LNCaP clone FGC (cell line): Measurements from ENCODE around the gene FGGY.
"Not testable (repeated sequence)": the region's sequence is repeated elsewhere in the genome, so short reads cannot be mapped to it uniquely, and the experiment has no call there.

Experiments
- DNase-seq: peaks from one replicate; pipeline ENCODE4 v3.0.0-alpha.2; 2011; ENCODE audit warnings: low read depth
- H3K4me3 ChIP-seq: 2 replicates; pipeline ENCODE4 v1.5.1; 2011; ENCODE audit warnings: mild to moderate bottlenecking, low read depth, low read length, control low read depth
- TF ChIP-seq, protein P1 (sequence below): IDR thresholded peaks from 2 replicates; pipeline ENCODE4 v1.5.1; 2012; ENCODE audit warnings: mild to moderate bottlenecking; ENCODE audit not compliant: control insufficient read depth, insufficient read depth; ENCODE audit errors: extremely low read depth

The FGGY gene

DNA sequence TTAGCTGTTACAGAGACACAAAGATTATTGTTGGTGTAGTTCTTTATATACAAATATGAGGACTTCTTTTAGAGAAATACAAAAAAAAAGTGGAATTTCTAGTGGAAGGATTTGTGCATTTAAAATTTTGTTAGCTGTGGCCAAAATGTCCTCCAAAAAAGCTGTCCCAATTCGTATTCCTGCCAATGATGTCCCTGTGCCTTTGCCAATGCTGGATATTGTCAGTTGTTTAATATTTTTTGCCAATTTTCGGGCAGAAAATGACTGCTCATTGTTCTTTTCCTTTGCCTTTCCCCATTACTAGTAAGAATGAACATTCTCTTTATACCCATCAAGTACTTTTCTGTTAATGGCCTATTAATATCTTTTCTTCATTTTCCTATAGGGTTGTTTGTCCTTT lies 407.8 kb downstream of the FGGY start:
- DNase-seq: no peak
- TF ChIP-seq, protein P1, sequence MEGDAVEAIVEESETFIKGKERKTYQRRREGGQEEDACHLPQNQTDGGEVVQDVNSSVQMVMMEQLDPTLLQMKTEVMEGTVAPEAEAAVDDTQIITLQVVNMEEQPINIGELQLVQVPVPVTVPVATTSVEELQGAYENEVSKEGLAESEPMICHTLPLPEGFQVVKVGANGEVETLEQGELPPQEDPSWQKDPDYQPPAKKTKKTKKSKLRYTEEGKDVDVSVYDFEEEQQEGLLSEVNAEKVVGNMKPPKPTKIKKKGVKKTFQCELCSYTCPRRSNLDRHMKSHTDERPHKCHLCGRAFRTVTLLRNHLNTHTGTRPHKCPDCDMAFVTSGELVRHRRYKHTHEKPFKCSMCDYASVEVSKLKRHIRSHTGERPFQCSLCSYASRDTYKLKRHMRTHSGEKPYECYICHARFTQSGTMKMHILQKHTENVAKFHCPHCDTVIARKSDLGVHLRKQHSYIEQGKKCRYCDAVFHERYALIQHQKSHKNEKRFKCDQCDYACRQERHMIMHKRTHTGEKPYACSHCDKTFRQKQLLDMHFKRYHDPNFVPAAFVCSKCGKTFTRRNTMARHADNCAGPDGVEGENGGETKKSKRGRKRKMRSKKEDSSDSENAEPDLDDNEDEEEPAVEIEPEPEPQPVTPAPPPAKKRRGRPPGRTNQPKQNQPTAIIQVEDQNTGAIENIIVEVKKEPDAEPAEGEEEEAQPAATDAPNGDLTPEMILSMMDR: no peak
- H3K4me3 ChIP-seq: no peak overlapping the region

DNA sequence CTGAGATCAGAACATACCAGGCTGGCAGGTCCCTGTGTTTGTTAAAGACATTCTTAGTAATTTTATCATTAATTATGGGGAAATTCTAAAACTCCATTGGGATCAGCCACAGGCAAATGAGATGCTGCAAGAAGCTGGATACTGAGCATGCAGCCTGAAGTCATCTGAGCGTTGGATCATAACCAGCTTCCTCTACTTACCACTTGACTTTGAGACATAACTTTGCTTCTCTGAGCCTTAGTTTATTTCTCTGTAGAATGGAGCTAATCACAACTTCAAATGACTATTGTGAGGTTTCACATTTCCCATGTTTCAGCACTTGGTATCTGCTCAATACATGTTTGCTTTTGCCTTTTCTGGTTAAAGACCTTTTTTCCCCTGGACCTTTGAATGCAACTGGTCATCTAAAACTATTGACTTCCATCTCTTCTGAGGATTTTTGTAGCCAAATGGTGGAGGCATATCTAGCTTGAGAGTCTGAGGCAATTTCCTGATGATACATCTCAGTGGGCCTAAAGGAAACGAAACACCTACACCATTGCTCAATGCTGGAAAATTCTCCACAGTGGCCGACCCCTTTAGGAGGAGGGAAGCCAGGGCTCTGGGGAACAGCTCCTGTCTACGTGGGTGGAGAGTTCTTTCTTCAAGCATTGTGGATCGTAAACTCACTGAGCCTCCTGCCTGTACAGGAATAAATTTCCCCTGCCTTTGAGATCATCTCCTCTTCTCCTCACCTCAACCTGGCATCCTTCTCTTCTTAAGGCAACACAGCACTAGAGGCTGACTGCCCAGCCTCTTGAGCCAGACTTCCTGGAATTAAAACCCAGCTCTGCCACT lies 408.8 kb downstream of the FGGY start:
- TF ChIP-seq, protein P1: no peak
- no peak overlapping the region for H3K4me3 ChIP-seq
- no peak for DNase-seq

DNA sequence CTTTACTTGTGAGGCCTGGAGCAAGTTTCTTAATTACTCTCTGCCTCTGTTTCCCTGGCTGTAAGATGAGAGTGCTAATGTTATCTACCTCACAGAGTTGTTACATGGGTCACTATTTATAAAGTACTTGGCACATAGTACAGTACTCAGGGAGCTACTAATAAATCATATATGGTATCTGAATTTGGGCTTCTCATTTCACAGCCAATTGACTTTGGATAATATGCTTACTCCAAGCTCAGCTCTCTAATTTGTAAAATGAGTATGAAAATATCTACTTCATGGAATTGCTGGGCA lies 409.4 kb downstream of the FGGY start:
- TF ChIP-seq, protein P1: no peak
- DNase-seq: no peak
- no peak overlapping the region for H3K4me3 ChIP-seq

DNA sequence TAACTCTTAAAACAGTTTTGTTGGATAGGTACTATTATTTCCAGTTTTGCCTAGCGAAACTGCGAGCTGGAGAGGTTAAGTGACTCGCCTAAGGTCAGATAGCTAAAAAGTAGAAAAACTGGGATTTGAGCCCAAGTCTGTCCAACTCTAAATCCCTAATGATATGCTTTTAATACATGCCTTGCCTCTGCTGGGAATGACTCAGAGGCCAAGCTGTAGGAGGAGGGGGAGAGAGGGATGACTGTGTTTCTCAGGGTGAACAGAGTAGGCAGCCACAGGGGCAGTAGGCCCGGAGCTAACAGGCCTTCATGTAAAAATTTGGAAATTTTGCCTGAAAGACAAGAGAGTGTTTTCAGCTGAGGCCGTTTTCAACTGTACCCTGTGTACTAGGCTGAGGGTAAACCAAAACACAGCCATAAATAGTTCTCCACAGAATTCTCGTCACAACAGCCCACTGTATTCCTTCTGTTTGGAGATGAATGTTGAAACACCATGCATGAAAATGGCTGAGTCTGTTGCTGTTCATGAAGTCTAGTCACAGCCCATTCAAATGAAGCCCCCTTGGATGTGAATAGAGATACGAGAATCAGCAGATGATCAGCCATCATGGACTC lies 410.4 kb downstream of the FGGY start:
- DNase-seq: no peak
- TF ChIP-seq, protein P1: no peak
- no peak overlapping the region for H3K4me3 ChIP-seq

DNA sequence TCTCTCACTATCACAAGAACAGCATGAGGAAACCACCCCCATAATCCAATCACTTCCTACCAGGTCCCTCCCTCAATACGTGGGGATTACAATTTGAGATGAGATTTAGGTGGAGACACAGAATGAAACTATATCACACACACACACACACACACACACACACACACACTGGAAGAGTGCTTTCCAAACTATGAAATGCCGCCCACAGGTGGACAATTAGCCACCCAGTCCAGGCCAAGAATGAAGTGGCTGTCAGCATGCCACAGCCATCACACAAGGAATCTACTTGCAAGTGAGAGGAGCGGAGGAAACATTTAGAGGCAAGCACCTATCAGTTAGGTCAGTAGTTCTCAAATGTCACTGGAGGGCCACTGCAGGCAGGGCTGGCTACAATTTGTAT lies 412.4 kb downstream of the FGGY start:
- no peak for DNase-seq
- H3K4me3 ChIP-seq: no peak overlapping the region
- TF ChIP-seq, protein P1: no peak

DNA sequence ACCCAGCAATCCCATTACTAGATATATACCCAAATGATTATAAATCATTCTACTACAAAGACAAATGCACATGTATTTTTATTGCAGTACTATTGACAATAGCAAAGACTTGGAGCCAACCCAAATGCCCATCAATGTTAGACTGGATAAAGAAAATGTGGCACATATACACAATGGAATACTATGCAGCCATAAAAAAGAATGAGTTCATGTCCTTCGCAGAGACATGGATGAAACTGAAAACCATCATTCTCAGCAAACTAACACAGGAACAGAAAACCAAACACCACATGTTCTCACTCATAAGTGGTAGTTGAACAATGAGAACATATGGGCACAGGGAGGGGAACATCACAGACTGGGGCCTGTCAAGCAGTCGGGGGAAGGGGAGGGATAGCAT lies 414.0 kb downstream of the FGGY start:
- H3K4me3 ChIP-seq, DNase-seq: not testable (repeated sequence)

DNA sequence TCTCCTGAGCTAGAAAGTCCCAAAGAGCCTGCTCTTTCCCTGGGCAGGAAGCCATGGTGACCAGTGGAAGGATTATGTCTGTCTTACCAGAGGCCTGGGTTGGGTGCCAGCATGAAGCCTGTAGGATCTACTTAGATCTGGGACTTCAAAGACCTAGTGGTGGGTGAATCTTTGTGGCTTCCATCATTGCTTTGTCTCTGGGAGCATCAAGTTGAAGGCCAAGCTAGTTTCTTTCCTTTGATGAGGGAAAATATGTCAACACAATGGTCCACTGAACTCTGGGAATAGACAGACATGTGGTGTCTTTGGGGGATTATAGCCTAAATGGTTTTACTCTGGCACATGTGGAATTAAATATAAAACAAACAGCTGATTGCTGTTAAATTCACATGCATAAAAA lies 417.3 kb downstream of the FGGY start:
- no peak overlapping the region for H3K4me3 ChIP-seq
- TF ChIP-seq, protein P1: no peak
- no peak for DNase-seq
